Right lobe of liver (tissue), 4 donors: ENCODE measurements around the gene REPS2.

Source experiments
- POLR2A ChIP-seq: fragments of 450-650 bp; IDR thresholded peaks from one replicate; pipeline ENCODE4 v1.6.1; 2017; ENCODE audit warnings: antibody characterized with exemption, mild to moderate bottlenecking
- TF ChIP-seq, protein P1 (sequence below), 4 donors: fragments of 200-600 bp in 3 of 4; fragments of 450-650 bp in 1 of 4; IDR thresholded peaks; one replicate each; pipeline versions ENCODE4 v1.5.1 to v1.8.0; 2016 to 2022; ENCODE audit warnings: antibody characterized with exemption in 4 of 4, mild to moderate bottlenecking in 2 of 4
- donor health status: DM: no; HTN: no; CAD: no.
- donor health status: DM: no; HTN: no; CAD: no.
- donor health status: DM: no; HTN: yes; CAD: no.

DNA sequence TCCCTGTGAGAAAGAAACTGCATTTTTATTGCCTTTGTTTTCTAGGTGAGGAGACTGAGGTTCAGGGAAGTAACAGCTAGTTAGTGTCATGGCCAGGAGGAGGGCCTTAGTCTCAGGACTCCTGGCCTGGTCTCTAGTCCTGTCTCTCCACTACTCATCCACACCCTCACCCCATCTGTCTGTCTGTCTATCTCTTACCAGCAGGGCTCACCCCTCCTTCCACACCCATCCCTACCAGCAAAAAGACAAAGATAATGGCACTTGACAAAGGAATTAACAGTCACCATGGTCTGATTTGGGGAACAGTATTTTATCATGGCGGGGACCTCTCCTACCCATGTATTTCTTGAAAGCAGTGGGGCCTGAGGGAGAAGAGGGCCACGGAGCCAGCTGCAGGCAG is 125.8 kb downstream of the REPS2 start:
- TF ChIP-seq, protein P1, sequence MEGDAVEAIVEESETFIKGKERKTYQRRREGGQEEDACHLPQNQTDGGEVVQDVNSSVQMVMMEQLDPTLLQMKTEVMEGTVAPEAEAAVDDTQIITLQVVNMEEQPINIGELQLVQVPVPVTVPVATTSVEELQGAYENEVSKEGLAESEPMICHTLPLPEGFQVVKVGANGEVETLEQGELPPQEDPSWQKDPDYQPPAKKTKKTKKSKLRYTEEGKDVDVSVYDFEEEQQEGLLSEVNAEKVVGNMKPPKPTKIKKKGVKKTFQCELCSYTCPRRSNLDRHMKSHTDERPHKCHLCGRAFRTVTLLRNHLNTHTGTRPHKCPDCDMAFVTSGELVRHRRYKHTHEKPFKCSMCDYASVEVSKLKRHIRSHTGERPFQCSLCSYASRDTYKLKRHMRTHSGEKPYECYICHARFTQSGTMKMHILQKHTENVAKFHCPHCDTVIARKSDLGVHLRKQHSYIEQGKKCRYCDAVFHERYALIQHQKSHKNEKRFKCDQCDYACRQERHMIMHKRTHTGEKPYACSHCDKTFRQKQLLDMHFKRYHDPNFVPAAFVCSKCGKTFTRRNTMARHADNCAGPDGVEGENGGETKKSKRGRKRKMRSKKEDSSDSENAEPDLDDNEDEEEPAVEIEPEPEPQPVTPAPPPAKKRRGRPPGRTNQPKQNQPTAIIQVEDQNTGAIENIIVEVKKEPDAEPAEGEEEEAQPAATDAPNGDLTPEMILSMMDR (IDR thresholded peaks at IDR 0.05), result no peak
- no peak for TF ChIP-seq POLR2A
